Measurements from ENCODE around the gene CALHM5. TPM values are rescaled to one million over a fixed set of nuclear protein-coding genes. Genes with fewer than 3 reads are reported as not detected.

Gene CALHM5
- total RNA-seq, 1 donor from 2014 or later, result 1.8 TPM

Other genes starting within 250 kb of the CALHM5 start
- 134 TPM for gene TSPYL1, start 231.7 kb upstream of the CALHM5 start, total RNA-seq
- gene DSE, start 140.7 kb upstream of the CALHM5 start, total RNA-seq, result 24.9 TPM
- gene CALHM6, start 50.3 kb upstream of the CALHM5 start, total RNA-seq, result 4.8 TPM
- not detected for gene TRAPPC3L, start 34.0 kb downstream of the CALHM5 start, total RNA-seq
- gene CALHM4, start 42.1 kb downstream of the CALHM5 start, total RNA-seq, result not detected
- gene RWDD1, start 59.9 kb downstream of the CALHM5 start, total RNA-seq, result 35.1 TPM
- gene RSPH4A, start 104.8 kb downstream of the CALHM5 start, total RNA-seq, result 0.49 TPM
- 9.6 TPM for gene ZUP1, start 157.1 kb downstream of the CALHM5 start, total RNA-seq
- gene KPNA5, start 169.6 kb downstream of the CALHM5 start, total RNA-seq, result 11.9 TPM

Measured in mucosa of gallbladder (tissue), 1 donor.